HepG2 (cell line): ENCODE measurements around the gene ARIH2. TPM values are rescaled to one million over a fixed set of nuclear protein-coding genes. Genes with fewer than 3 reads are reported as not detected.

ENCODE experiments used
- ARID3A ChIP-seq: IDR thresholded peaks from 2 replicates; pipeline ENCODE4 v1.6.1; 2012; ENCODE audit warnings: low read depth, low read length, improper control_type of control experiment
- ARID4A ChIP-seq: sonication (generic); formaldehyde crosslinking; IDR thresholded peaks from 2 replicates; pipeline ENCODE4 v1.5.0; 2020; ENCODE audit warnings: mild to moderate bottlenecking, missing genetic modification reagents, borderline replicate concordance
- GTF3A ChIP-seq: sonication (generic); formaldehyde crosslinking; conservative IDR thresholded peaks from 2 replicates; pipeline ENCODE4 v1.4.0; 2020; ENCODE audit warnings: mild to moderate bottlenecking, missing genetic modification reagents
- HDAC1 ChIP-seq: sonication (generic); formaldehyde crosslinking; IDR thresholded peaks from 2 replicates; pipeline ENCODE4 v1.5.1; 2020; ENCODE audit warnings: mild to moderate bottlenecking, missing genetic modification reagents
- KDM1A ChIP-seq: IDR thresholded peaks from 2 replicates; pipeline ENCODE4 v1.6.1; 2016; ENCODE audit warnings: missing compliant biosample characterization
- KDM6A ChIP-seq: IDR thresholded peaks from 2 replicates; pipeline ENCODE4 v1.6.1; 2016; ENCODE audit warnings: low read depth
- MBD4 ChIP-seq: IDR thresholded peaks from 2 replicates; pipeline ENCODE4 v1.6.1; 2012; ENCODE audit warnings: low read length, inconsistent platforms, borderline replicate concordance
- ZBTB40 ChIP-seq, 2 experiments: fragments of 450-650 bp in 1 of 2; sonication (generic) in 1 of 2; formaldehyde crosslinking in 1 of 2; IDR thresholded peaks; 2 replicates each; pipeline versions ENCODE4 v1.6.1 to v1.8.0; 2016 to 2022; ENCODE audit warnings: antibody characterized with exemption in 1 of 2, mild to moderate bottlenecking in 1 of 2, missing genetic modification reagents in 1 of 2
- ZNF124 ChIP-seq: sonication (generic); formaldehyde crosslinking; IDR thresholded peaks from 2 replicates; pipeline ENCODE4 v1.4.0; 2020; ENCODE audit warnings: missing genetic modification reagents
- ZNF136 ChIP-seq: sonication (generic); formaldehyde crosslinking; IDR thresholded peaks from 2 replicates; pipeline ENCODE4 v1.8.1; 2022; ENCODE audit warnings: low read depth, mild to moderate bottlenecking, moderate library complexity, missing genetic modification reagents
- ZNF3 ChIP-seq: IDR thresholded peaks from 2 replicates; pipeline ENCODE4 v1.7.0; 2017; ENCODE audit warnings: inconsistent platforms
- ZNF839 ChIP-seq: sonication (generic); formaldehyde crosslinking; IDR thresholded peaks from 2 replicates; pipeline ENCODE4 v1.4.0; 2020; ENCODE audit warnings: missing genetic modification reagents, mild to moderate bottlenecking, borderline replicate concordance
- polyA plus RNA-seq, 8 experiments: library from polyadenylated mRNA; depleted of rRNA in 3 of 8; stranded (reverse) in 7 of 8; unstranded in 1 of 8; fragments of >200 nt; fragmentation: Illumina TruSeq in 4 of 8; extraction: Trizol in 4 of 8; gene quantifications; 2 replicates each; pipeline versions ENCODE4 v1.2.1 to v1.2.3, GENCODE V29; 2011 to 2016; ENCODE audit warnings: low read depth in 4 of 8, missing spikeins in 1 of 8, mixed read lengths in 1 of 8; ENCODE audit not compliant: insufficient read depth in 1 of 8
- total RNA-seq, 5 experiments: library from RNA; depleted of rRNA; stranded (reverse); fragments of >200 nt; fragmentation: Illumina TruSeq; extraction: Trizol; gene quantifications; 2 replicates each; pipeline ENCODE4 v1.2.3, GENCODE V29; 2016; ENCODE audit warnings: low read depth in 1 of 5

ARIH2 gene
- total and polyA plus RNA-seq, 2 of the 13 experiments (the other 11 are each of a cell fraction or from before 2014, with no cell fraction given), result 64.8 to 83.3 TPM

DNA sequence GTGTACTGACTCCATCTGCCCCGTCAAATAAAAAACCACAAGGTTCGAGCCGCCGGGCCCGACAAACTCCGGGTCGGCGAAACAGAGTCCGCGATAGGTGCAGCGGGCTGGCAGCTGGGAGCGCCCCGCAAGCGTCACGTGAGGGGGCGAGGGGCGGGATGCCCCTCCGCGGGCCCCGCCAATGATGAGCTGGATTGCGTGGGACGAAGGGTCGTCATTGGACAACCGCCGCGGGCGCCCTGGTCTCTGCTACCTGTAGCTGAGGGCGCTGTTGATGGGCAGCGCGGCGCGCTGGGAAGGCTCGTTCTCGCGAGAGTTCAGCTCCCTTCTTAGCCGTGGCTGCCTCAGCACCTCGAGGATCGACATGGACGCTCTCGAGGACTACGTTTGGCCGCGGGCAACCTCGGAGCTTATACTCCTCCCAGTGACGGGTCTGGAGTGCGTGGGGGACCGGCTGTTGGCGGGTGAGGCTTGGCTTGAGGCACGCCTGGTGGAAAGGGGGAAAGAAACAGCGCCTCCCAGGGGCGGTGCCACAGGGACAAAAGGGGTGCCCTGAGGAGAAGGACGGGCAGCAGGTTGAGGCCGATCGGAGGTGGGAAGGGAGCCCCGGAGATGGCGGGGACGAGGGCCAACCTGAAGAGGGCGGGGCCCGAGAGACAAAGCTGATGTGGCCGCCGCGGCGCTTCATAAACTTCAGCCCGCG lies 88.6 kb downstream of the ARIH2 start, which contains the start of gene WDR6 (continued):
- TF ChIP-seq ARID4A (CRISPR knock-in tag) (peak; percentile 92; the same call in 1 of the 2 replicates), ZNF124 (CRISPR knock-in tag) (no peak), ZBTB40 (IDR thresholded peaks at IDR 0.05) (no peak), ZBTB40 (CRISPR knock-in tag; IDR thresholded peaks at IDR 0.05) (peak; percentile 50; the same call in 1 of the 2 replicates), ZNF839 (CRISPR knock-in tag) (no peak), GTF3A (no peak), ZNF136 (CRISPR knock-in tag) (no peak), KDM1A (CRISPR knock-in tag) (no peak), ARID3A (no peak), KDM6A (CRISPR knock-in tag) (no peak), MBD4 (no peak), HDAC1 (CRISPR knock-in tag) (no peak; the same call in none of the 2 replicates), ZNF3 (CRISPR knock-in tag) (no peak)
